ENCODE measurements around the gene MAL. TPM values are rescaled to one million over a fixed set of nuclear protein-coding genes. Genes with fewer than 3 reads are reported as not detected.

Gene MAL
- total and polyA plus RNA-seq, 2 of the 13 experiments (the other 11 are each of a cell fraction or from before 2014, with no cell fraction given): not detected

GRCh38 chr2:95076705-95077529 is 51.4 kb downstream of the MAL start (continued):
- no peak for TF ChIP-seq PRDM15 (CRISPR knock-in tag; IDR thresholded peaks at IDR 0.05)
- TF ChIP-seq ZNF30 (CRISPR knock-in tag; IDR thresholded peaks at IDR 0.05): no peak
- no peak for TF ChIP-seq MLX (CRISPR knock-in tag; IDR thresholded peaks at IDR 0.05)
- no peak for TF ChIP-seq RNF2 (conservative IDR thresholded peaks at IDR 0.05; ENCODE audit: low read depth)
- TF ChIP-seq CSRNP2 (CRISPR knock-in tag; conservative IDR thresholded peaks at IDR 0.05; ENCODE audit: low read depth): no peak
- no peak for TF ChIP-seq SRY (CRISPR knock-in tag; IDR thresholded peaks at IDR 0.05)
- TF ChIP-seq ZNF670 (CRISPR knock-in tag; IDR thresholded peaks at IDR 0.05; ENCODE audit: borderline replicate concordance): no peak
- TF ChIP-seq RBFOX2 (IDR thresholded peaks at IDR 0.05; ENCODE audit: low read depth, low read length): no peak
- TF ChIP-seq ARNT (IDR thresholded peaks at IDR 0.05): no peak
- no peak for TF ChIP-seq HOXA7 (CRISPR knock-in tag; IDR thresholded peaks at IDR 0.05)
- TF ChIP-seq NBN (conservative IDR thresholded peaks at IDR 0.05): no peak
- no peak for TF ChIP-seq ZNF652 (CRISPR knock-in tag; IDR thresholded peaks at IDR 0.05; ENCODE audit: borderline replicate concordance, low read depth)
- TF ChIP-seq THRA (CRISPR knock-in tag; IDR thresholded peaks at IDR 0.05; ENCODE audit: borderline replicate concordance): peak; percentile 50; the same call in 1 of the 2 replicates
- TF ChIP-seq ZNF431 (CRISPR knock-in tag; IDR thresholded peaks at IDR 0.05; ENCODE audit: borderline replicate concordance, low read depth): no peak
- no peak for TF ChIP-seq AKNA (CRISPR knock-in tag; IDR thresholded peaks at IDR 0.05; ENCODE audit: borderline replicate concordance)
- no peak for TF ChIP-seq HES4 (CRISPR knock-in tag; IDR thresholded peaks at IDR 0.05; ENCODE audit: borderline replicate concordance)

All from HepG2 (cell line).